GM21526 (cell line): ENCODE measurements around the gene HSBP1L1.

ENCODE experiments used
- ATAC-seq: cut with Tn5 transposase; IDR thresholded peaks from one replicate; pipeline ENCODE4 v1.9.1; 2021; ENCODE audit warnings: moderate library complexity; ENCODE audit not compliant: unreplicated experiment, low FRiP score

HSBP1L1 gene

GRCh38 chr18:79928563-79928960 is 35.9 kb upstream of the HSBP1L1 start:
- ATAC-seq = no peak

- no peak for ATAC-seq
These were observed 34.3 kb upstream of the HSBP1L1 start for GRCh38 chr18:79930020-79930642.

- no peak for ATAC-seq
These were observed 33.0 kb upstream of the HSBP1L1 start for GRCh38 chr18:79931475-79931874.

GRCh38 chr18:79932907-79933306 is 31.5 kb upstream of the HSBP1L1 start:
- no peak for ATAC-seq

- ATAC-seq = no peak
These were observed 30.7 kb upstream of the HSBP1L1 start for GRCh38 chr18:79933765-79934164.

GRCh38 chr18:79934311-79935097 is 29.9 kb upstream of the HSBP1L1 start:
- ATAC-seq = no peak

- no peak for ATAC-seq
These were observed 29.4 kb upstream of the HSBP1L1 start for GRCh38 chr18:79935098-79935480.

- no peak for ATAC-seq
These were observed 28.9 kb upstream of the HSBP1L1 start for GRCh38 chr18:79935499-79935898.

- no peak for ATAC-seq
These were observed 28.5 kb upstream of the HSBP1L1 start for GRCh38 chr18:79935925-79936324.

- no peak for ATAC-seq
These were observed 27.8 kb upstream of the HSBP1L1 start for GRCh38 chr18:79936641-79937040.

GRCh38 chr18:79937103-79937860 is 27.2 kb upstream of the HSBP1L1 start:
- no peak for ATAC-seq

- no peak for ATAC-seq
These were observed 26.2 kb upstream of the HSBP1L1 start for GRCh38 chr18:79938196-79938595.

GRCh38 chr18:79939096-79939495 is 25.3 kb upstream of the HSBP1L1 start:
- no peak for ATAC-seq

GRCh38 chr18:79940126-79940813 is 24.2 kb upstream of the HSBP1L1 start:
- no peak for ATAC-seq

- no peak for ATAC-seq
These were observed 23.5 kb upstream of the HSBP1L1 start for GRCh38 chr18:79940814-79941472.

GRCh38 chr18:79941473-79942119 is 22.8 kb upstream of the HSBP1L1 start:
- ATAC-seq = no peak

- ATAC-seq = no peak
These were observed 22.2 kb upstream of the HSBP1L1 start for GRCh38 chr18:79942211-79942610.

- no peak for ATAC-seq
These were observed 21.4 kb upstream of the HSBP1L1 start for GRCh38 chr18:79942786-79943607.

- ATAC-seq = no peak
These were observed 20.8 kb upstream of the HSBP1L1 start for GRCh38 chr18:79943608-79944125.
